Inflammatory macrophage (primary cell): ENCODE data around the gene IP6K2.
A peak's percentile ranks its signal among the peaks of the same experiment; 100 is the strongest.
"Not testable (repeated sequence)": the region's sequence is repeated elsewhere in the genome, so short reads cannot be mapped to it uniquely, and the experiment has no call there.

Source experiments
- DNase-seq, 2 donors: peaks; one replicate each; pipeline ENCODE4 v3.0.0-alpha.2; 2020 to 2022
- total RNA-seq, 18 experiments: gene quantifications; one replicate each; lab custom pipeline; 2026; ENCODE audit warnings: mixed read lengths in 6 of 18, inconsistent platforms in 2 of 18; lab: John Stamatoyannopoulos, UW

The IP6K2 gene
- total RNA-seq: 19.7 to 41.0 (median 30.0) reads per million in 18 experiments

GRCh38 chr3:48716982-48717746, at the start of gene IP6K2:
IP6K2 (minus strand) TSS chr3:48717221; CDS start chr3:48695291, 21,930 bp downstream.
- DNase-seq: peak; percentile 99

- peak; percentile 19 to 29 for DNase-seq
Measured at GRCh38 chr3:48765376-48765775, 48.4 kb upstream of the IP6K2 start.

- DNase-seq: peak; percentile 40 to 47
Measured at GRCh38 chr3:48762816-48763215, 45.8 kb upstream of the IP6K2 start.

GRCh38 chr3:48759991-48760540, 43.0 kb upstream of the IP6K2 start:
- DNase-seq: not testable (repeated sequence)

GRCh38 chr3:48759531-48759930, 42.5 kb upstream of the IP6K2 start:
- not testable (repeated sequence) for DNase-seq

GRCh38 chr3:48759071-48759470, 42.0 kb upstream of the IP6K2 start:
- no peak for DNase-seq

GRCh38 chr3:48756640-48757039, 39.6 kb upstream of the IP6K2 start:
- DNase-seq: no peak

- DNase-seq: peak; percentile 45 to 65
Measured at GRCh38 chr3:48750856-48751255, 33.8 kb upstream of the IP6K2 start.

GRCh38 chr3:48748754-48749153, 31.7 kb upstream of the IP6K2 start:
- DNase-seq: peak; percentile 94

GRCh38 chr3:48747706-48748105, 30.7 kb upstream of the IP6K2 start:
- no peak for DNase-seq

GRCh38 chr3:48747015-48747615, 30.1 kb upstream of the IP6K2 start:
- no peak for DNase-seq

GRCh38 chr3:48743773-48744172, 26.8 kb upstream of the IP6K2 start:
- DNase-seq: no peak

- DNase-seq: not testable (repeated sequence)
Measured at GRCh38 chr3:48741226-48741625, 24.2 kb upstream of the IP6K2 start.

- peak; percentile 65 to 78 for DNase-seq
Measured at GRCh38 chr3:48739955-48740823, 23.2 kb upstream of the IP6K2 start.

GRCh38 chr3:48739617-48739954, 22.6 kb upstream of the IP6K2 start:
- DNase-seq: no peak

GRCh38 chr3:48738926-48739616, 22.1 kb upstream of the IP6K2 start:
- DNase-seq: no peak

- DNase-seq: no peak
Measured at GRCh38 chr3:48738144-48738536, 21.1 kb upstream of the IP6K2 start.

GRCh38 chr3:48735075-48735767, 18.2 kb upstream of the IP6K2 start:
- DNase-seq: peak; percentile 19 to 32

GRCh38 chr3:48734541-48734940, 17.5 kb upstream of the IP6K2 start:
- DNase-seq: not testable (repeated sequence)

- DNase-seq: not testable (repeated sequence)
Measured at GRCh38 chr3:48733752-48734518, 16.9 kb upstream of the IP6K2 start.

- no peak for DNase-seq
Measured at GRCh38 chr3:48727511-48727910, 10.5 kb upstream of the IP6K2 start.
